Putamen (tissue), 1 donor: ENCODE measurements around the gene FAM47E.

Experiments
- DNase-seq: peaks from one replicate; pipeline ENCODE4 v3.0.0-alpha.2; 2016; ENCODE audit warnings: low spot score

The FAM47E gene

DNA sequence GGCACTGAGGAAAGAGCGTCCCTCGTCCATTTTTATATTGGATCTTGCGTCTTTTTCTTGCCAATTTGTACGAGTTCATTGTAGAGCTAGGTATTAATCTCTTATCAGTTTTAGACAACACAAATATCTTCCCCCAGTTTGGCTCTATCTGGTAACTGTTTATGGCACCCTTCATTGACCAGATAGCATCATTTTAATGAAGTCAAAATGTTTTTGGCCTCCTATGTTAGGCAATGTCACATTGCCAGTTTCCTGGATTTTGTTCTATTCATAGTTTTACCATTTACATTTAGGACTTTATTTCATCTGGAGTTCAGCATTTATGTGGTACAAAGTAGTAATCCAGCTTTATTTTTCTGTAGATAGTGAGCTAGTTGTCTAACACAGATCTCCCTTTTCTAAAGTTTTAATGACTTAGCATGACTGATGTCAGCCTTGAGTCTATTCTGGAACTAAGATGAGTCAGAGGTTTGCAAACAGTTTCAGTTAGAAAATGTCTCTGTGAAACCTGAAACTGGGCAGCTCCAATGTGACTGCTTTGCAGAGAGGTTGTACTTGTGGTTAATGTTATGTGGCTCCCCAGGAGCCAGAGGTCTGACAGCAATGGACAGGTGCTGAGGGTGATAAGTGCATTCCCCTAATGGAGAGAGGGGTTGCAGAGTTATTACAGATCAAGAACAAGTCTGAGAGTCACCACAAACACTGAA, 49.7 kb downstream of the FAM47E start:
- DNase-seq: no peak

GRCh38 chr4:76301775-76302162, 50.2 kb downstream of the FAM47E start:
- no peak for DNase-seq

DNA sequence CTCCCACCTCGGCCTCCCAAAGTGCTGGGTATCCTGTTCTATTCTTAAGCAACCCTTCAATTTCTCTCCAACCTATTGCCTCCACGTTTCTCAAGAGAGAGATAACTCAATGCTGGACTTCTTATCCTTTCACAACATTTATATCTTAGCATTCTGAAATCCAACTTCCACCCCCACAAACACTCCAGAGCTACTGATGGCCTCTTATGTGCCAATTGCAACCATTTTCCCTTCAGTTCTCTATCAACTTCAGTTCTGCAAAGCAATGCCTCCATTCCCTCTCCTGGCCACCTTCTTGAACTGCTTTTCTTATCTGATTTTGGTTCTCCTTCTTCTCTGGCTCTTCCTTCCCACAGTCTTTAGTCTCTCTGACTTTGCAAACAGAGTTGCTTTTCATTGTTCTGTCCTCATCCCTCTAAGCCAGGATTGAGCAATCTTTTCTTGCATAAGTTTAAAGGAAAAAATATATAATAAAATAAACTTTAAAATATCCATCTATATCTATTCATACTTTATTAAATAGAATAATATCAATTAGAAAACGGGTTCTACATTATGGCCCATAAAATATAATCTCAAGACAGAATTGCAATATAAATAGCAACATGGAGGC, 51.4 kb downstream of the FAM47E start:
- DNase-seq: no peak

DNA sequence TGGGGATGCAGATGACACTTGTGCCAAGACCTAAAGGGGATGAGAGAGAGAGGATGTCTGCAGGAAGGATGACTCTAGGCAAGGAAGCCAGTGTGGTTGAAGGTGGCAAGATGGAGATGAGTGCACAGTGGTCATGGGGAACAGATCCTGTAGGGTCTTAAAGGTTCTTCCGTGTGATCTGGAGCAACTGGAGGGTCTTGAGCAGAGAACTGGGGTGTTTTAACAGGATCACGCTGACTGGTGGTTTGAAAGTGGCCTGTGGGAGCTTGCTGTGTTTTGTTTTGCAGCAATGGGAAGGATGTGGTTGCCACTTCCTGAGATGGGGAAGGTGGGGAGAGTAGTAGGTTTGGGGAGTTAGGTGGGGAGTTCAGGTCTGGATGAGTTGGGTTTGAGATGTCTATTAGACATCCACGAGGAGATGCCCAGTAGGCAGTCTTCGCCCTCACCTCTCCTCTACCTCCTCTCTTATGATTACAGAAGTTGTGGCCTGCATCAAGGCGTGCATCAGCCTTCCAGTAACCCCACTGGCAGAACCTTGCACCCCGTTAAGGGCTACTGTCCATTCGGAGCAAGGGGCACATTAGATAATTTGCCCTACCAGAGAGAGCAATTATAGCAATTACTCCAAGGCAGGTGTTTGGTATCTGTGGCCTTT, 53.6 kb downstream of the FAM47E start:
- DNase-seq: no peak

DNA sequence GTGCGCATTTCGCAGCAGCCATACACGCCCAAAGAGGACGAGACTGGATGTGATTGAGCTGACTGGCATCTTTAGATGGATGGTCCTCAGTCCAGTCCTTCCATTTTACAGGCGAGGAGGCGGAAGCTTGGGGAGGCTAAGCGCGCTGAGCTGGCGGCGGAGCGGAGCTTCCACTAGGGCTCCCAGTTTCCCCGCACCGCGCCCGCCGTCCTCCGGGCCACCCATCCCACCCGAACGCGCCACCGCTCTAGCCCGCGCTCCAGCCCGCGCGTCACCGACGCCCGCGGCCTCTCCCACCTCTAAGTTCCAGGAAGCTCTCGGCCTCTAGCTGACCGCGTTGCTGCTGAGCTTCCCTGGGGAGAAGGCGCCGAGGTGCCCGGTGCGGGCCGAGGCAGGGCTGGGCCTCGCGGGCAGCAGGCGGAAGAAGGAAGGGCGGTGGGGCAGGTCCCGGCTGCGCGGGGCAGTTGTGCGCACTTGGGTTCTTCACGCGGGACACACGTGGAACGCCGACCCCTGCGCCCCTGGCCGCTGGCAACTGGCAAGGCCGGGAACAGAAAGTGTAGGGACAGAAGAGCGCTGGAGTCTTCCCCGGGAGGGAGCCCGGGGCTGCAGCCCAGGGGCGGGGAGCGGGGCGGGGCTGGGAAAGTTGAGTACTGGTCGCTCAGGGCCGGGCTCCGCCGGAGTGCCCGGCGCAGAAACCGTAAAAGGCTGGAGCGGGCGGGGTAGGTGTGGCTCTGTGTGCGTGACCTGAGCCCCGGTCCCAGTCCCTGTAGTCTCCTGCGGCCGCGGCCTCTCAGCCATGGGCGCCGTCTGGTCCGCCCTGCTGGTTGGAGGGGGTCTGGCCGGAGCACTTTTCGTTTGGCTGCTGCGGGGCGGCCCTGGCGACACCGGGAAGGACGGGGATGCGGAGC, 54.7 kb downstream of the FAM47E start, which contains the start of gene STBD1:
TSS of gene STBD1 (plus strand) at position 763 of the 911 bp plus-strand sequence. CDS start at position 800, 37 bp downstream.
- DNase-seq: peak; percentile 14

DNA sequence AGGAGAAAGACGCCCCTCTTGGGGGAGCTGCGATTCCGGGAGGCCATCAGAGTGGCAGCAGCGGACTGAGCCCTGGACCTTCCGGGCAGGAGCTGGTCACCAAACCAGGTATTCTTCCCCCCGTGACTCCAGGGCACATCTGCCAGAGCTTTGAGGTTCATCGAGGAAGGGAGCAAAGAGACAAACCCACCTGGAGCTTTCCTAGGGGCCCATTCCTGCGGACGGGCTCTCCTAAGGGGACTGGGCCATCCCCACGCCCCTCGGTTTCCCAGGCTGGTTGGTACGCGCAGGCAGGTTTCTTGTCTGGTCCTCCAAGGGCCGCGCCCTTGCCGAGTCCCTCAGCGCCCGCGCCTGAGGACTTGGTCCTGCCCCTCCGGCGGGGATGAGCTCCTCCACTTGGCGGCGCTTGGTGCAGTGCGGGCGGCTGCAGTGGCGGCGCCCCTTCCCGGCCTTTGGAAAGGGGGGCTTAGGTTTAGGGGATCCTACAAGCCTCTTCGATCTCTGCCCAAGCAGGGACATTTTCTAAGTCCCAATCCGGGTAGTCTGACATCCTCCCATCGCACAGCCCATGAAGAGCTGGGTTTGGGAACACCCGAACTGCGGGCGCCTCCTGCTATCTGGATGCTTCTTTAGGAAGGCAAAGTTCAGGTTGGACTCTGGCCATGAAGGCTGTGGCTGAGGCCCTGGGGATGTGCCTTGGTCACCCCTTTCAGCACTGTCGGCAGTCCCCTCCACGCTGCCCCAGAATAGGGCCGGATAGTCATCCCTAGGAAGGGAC, 55.5 kb downstream of the FAM47E start:
- DNase-seq: no peak

DNA sequence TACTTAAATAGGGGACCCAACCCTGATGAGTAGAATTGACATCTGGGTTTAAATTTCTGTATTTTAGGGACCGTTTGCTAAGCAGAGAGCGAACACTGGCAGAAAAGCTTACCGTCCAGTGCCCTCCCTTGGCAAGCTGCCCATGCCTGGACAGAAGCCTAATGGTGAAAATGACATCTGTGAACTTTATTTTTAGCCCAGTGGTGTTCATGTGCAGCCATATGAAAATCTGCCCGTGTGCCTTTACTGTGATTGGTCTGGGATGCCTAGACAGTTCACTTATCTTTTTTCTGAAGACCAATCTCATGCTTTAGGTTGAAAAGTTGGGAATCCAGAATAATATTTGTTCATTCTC, 56.1 kb downstream of the FAM47E start:
- no peak for DNase-seq

- DNase-seq: no peak
Observed at GRCh38 chr4:76308548-76308947, 57.0 kb downstream of the FAM47E start.

DNA sequence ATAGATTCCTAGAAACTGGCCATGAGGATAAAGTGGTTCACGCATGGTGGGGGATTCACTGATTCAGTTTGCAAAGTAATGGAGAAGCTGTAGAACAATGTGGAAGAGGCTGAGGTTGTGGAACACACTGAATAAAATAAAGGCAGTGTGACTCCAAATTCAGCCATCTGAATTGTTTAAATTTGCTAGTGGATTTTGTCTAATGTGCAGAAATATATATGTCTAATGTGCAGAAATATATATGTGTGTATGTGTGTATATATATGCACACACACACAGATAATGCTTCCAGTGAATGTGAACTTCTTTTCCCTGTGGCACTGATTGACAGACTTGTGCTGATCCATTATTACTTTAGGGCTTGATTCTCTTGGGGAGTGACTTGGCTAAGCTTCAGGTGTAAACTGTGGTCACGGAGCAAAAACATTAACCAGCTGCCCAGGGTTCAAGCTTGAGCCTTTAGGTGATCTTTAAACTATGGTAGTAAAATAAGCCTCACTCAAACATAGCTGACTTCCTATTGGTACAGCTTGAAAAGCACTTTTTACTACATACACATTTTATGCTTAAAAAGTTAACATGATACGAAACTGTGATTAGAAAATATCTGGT, 58.5 kb downstream of the FAM47E start:
- DNase-seq: no peak

- DNase-seq: no peak
Observed at GRCh38 chr4:76310683-76311082, 59.2 kb downstream of the FAM47E start.

GRCh38 chr4:76311896-76312331, 60.4 kb downstream of the FAM47E start:
- no peak for DNase-seq

GRCh38 chr4:76312457-76312856, 60.9 kb downstream of the FAM47E start:
- DNase-seq: no peak

GRCh38 chr4:76313547-76313946, 62.0 kb downstream of the FAM47E start:
- DNase-seq: no peak

GRCh38 chr4:76315267-76315918, 63.9 kb downstream of the FAM47E start:
- DNase-seq: no peak

- no peak for DNase-seq
Observed at GRCh38 chr4:76316131-76316530, 64.6 kb downstream of the FAM47E start.

DNA sequence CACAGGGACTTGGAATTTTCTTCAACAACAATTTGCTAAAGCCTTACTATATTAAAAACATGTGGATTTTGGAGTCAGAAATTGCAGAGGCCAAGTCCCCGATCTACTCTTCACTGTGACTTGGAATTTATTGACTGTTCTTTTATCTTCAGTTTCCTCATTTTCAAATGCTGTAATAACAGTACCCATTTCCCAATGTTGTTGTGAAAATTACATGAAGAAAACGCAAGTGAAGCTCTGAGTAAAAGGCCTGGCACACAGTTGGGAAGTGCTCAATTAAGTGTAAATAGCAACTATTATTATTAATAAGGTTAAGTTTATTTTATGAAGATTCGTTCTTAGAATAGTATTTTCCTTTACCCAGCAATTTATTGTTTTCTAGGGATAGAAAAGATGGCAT, 70.7 kb downstream of the FAM47E start:
- no peak for DNase-seq

DNA sequence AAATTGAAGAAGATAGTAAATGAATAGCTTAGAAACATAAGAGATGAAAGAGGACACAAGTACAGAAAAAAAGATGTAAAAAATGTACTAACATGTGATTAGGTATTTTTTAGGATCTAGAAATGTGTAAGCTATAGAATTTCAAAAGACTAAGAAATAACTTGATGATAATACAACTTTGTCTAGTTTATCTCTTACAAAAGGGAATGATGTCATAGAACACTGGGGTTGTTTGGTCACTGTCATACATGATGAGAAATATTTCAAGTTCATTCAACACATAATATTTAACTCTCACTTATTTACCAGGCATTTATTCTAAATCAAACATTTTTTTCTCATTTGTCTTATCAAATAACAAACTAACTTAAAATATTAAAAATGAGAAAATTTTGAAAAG, 73.6 kb downstream of the FAM47E start:
- no peak for DNase-seq

DNA sequence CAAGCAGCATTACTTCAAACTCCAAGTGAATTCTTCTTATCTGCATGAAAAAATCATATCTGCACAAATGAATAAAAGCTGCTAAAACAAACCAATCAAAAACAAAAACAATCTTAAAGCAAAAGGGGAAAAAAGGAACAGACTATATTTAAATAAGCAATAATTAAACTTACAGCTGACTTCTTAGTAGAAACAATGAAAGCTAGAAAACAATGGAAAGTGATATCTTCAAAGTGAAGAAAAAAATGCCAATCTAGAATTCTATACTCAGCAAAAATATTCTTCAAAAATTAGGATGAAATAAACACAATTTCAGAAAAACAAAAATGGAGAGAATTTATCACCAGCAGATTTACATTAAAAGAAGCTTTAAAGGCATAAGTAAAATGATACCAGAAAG, 75.0 kb downstream of the FAM47E start:
- DNase-seq: no peak
